GM19240 (cell line): ENCODE results near the gene DNMBP.
"Not testable (repeated sequence)": the region's sequence is repeated elsewhere in the genome, so short reads cannot be mapped to it uniquely, and the experiment has no call there.

Experiments
- DNase-seq: peaks from one replicate; pipeline ENCODE4 v3.0.0; 2011; ENCODE audit warnings: low spot score; ENCODE audit not compliant: insufficient read length

The DNMBP gene

DNA sequence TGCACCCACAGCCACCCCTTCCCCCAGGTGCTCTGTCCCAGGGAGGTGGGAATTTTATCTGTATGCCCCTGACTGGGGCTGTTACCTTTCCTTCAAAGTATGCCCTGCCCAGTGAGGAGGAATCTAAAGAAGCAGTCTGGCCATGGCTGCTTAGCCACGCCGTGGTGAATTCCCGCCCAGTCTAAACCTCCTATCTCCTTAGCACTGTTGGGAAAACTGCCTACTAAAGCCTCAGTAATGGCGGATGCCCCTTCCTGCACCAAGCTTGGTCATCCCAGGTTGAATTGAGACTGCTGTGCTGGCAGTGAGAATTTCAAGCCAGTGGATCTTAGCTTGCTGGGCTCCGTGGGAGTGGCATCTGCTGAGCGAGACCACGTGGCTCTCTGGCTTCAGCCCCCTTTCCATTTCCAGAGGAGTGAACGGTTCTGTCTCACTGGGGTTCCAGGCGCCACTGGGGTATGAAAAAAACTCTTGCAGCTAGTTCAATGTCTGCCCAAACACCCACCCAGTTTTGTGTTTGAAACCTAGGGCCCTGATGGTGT is 140.1 kb downstream of the DNMBP start:
- DNase-seq, result no peak

GRCh38 chr10:99867250-99867649 is 142.5 kb downstream of the DNMBP start:
- not testable (repeated sequence) for DNase-seq

- DNase-seq, result not testable (repeated sequence)
Measured at GRCh38 chr10:99863535-99864240, 146.1 kb downstream of the DNMBP start.

DNA sequence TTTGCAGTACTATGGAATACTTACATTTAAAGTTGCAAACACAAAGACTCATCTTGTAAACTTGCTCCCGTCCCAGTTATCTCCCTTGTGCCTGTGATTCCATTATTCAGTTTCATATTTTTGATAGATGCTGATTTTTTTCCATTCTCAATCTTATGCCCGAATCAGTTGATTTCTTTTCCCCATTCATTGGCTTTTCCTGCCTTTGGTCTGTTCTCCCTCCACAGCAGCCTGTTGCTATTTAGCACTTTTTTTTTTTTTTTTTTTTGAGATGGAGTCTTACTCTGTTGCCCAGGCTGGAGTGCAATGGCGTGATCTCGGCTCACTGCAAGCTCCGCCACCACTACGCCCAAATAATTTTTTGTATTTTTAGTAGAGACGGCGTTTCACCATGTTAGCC is 149.3 kb downstream of the DNMBP start:
- DNase-seq, result no peak

DNA sequence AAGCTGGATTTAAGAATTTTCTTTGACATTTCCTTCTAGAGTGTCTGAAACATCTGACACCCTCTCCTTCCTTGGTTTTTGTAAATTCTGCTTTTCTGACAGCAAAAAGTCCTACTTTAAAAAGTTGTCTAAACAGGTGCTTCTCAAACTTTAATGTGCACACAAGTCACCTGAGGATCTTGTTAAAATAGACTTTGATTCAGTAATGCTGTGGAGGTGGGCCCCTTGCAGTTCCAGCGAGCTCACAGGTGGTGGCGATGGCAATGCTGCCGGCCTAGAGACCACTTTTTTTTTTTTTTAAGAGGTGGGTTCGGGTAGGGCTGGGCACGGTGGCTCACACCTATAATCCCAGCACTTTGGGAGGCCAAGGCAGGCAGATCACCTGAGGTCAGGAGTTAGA is 150.2 kb downstream of the DNMBP start:
- no peak for DNase-seq

GRCh38 chr10:99858849-99859248 is 150.9 kb downstream of the DNMBP start:
- DNase-seq, result no peak

DNA sequence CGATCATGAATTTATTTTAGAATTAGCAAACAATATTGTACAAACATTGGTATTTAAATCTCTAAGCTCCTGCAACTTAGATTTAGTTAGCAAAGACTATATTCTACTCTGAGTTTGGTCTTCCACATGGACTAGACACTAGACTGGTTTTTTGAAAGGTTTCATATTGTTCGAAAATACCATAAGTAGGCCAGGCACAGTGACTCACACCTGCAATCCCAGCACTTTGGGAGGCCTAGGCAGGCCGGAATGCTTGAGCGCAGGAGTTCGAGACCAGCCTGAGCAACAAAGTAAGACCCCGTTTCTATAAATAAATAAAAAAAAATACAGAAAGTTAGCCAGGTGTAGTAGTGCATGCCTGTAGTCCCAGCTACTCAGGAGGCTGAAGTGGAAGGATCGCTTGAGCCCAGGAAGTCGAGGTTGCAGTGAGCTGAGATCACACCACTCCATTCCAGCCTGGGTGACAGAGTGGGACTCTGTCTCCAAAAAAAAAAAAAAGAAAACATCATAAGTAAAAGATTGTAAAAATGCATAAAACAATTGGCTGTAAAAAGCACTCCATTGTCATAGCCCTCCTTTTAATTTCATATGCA is 154.2 kb downstream of the DNMBP start:
- DNase-seq, result no peak

DNA sequence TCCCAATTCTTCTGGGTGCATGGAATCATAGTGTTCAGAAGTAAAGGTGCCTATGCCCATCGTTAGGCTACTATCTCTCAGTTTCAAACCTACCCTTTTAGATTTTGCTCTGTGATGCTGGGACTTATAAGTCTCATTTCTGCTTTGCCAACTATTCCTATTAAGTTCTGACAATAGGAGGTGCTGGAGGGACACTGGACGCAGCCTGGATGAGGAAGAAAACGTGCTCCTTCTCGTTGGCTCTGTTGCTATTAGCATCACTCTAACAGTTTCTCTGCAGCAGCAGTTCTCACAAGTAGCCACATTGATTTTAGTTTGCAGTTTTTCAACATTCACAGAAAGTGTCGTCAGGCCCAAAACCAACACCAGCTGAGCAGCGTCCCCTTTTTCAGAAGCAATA is 154.9 kb downstream of the DNMBP start:
- no peak for DNase-seq

DNA sequence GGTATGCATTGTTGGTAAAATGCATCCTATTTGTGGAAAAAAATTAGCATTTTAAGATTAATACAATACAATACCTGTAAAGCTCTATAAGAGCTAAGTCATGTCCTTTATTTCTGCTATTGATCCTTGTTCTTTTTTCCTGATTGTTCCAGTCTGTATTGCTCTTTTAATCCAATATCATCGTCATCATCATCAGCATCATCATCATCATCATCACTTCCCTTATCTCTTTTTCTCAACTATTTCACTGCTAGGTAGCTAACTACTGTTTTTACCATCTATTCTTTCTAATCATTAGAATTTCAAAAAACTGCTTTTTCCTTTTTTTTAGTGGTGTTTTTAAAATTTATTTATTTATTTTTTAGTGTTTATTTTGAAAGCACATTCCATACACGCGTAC is 156.1 kb downstream of the DNMBP start:
- no peak for DNase-seq

DNA sequence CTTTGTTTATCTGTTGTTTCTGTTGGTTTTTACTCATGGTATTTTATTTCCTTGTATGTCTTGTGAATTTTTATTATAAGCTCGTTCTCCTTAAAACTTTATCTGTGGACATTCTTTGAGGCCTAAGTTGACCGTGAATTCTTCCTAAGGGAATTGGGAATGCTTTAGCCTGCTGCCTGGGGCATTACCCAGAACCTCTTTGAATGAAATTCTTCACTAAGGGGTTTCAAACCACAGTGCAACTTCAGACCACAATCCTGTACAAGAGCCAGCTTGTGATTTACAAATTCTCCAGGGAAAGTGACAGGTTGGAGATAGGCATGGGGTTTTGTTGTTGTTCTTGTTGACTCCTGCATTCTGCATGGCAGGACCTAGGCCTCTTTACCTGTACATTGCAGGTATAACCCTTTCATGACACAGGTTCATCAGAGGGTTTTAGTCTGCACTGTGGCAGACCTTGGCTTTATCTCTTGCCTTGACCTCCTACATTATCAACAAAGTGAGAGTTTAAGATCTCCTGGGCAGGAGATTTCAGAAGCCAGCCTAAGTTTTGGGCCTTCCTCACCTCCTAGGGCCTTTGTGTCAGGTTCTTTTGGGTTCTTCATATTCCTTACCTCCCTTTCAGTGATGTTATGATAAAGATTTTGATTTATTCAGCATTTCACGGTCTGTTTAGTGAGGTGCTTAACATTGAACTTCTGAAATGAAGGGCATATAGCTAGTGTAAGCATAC is 157.1 kb downstream of the DNMBP start:
- no peak for DNase-seq

DNA sequence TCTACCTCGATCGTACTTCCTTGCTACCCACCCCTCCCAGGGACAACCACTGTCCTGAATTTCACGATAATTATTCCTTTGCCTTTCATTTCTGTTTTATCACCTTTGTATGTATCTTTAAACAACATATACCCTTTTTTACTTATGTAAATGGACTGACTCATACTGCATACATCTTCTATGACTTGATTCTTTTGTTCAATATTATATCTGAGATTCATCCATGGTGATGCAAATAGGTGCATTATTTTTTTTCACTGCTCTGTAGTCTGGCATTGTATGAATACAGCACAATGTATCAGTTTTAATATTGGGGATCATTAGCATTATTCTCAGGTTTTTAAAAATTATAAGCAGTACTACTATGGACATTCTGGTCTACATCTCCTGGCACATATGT is 157.9 kb downstream of the DNMBP start:
- no peak for DNase-seq

DNA sequence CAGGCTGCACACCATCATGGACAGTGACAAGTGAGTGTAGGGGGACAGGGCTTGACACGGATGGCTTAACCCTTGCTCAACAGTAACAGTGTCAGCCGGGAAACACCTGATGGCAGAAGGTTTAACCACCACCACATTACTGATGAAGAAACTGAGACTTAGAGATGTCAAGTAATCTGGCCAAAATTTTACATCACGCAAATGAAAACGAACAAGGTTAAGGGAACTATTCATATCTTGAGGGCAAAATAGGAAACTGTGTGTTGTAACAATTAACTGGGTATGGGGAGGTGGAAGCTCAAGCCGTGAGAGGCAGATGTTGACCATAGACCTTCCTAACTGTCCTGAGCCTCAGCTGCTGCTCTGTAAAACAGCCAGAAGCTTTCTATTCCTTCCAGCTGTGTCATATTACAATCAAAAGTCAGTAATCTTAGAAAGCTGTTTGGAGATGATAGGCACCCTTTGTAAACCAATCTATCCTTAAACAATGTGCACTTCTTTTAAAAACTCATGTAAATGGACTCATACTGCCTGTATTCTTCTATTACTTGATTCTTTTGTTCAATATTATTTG is 158.9 kb downstream of the DNMBP start:
- DNase-seq, result no peak

- DNase-seq, result no peak
Measured at GRCh38 chr10:99850021-99850766, 159.6 kb downstream of the DNMBP start.

DNA sequence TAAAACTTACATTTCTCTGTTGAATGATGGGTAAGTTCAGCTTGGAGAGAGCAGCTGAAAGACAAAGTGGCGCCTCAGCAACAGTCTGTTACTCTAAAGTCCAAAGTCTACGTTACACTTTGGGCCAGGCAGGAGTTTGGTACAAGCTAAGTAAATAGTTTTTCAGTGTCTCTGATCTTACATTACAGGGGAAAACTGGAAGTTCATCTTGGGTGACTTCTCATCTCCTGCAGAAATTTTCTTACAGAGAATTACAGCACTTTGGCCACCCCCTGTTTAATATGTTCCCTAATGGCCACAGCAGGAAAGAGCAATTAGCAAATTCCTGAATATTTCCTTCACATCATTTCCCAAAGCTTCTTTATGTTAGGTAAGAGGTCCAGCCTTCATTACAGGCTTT is 160.2 kb downstream of the DNMBP start:
- DNase-seq, result no peak

- no peak for DNase-seq
Measured at GRCh38 chr10:99849057-99849456, 160.7 kb downstream of the DNMBP start.

- peak; percentile 27 for DNase-seq
Measured at GRCh38 chr10:99845837-99846382, 163.8 kb downstream of the DNMBP start.

GRCh38 chr10:99844433-99844955 is 165.3 kb downstream of the DNMBP start:
- DNase-seq, result no peak

- DNase-seq, result no peak
Measured at GRCh38 chr10:99843310-99843709, 166.4 kb downstream of the DNMBP start.

- DNase-seq, result no peak
Measured at GRCh38 chr10:99841746-99842145, 168.0 kb downstream of the DNMBP start.

- DNase-seq, result not testable (repeated sequence)
Measured at GRCh38 chr10:99840859-99841258, 168.9 kb downstream of the DNMBP start.

DNA sequence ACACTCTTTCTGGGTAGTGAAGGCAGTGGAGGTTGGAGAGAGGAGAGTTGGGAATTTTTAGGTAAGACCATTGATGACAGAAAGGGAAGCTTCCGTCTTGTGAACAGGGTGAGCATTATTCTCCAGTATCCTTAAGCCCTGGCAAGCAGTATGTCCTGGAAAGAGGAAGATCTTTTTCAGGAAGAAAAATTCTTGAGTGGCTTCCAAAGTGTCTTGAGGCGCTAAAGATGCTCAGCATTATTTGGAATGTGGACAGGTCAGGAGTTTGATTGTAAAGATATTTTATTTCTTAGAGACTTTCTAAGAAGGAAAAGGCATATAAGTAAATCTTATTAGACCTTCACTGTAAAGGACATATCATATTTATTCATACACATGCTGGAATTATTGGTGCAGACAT is 173.0 kb downstream of the DNMBP start:
- DNase-seq, result no peak
